WTC11 (cell line): ENCODE data around the gene CACNB4. TPM values are rescaled to one million over a fixed set of nuclear protein-coding genes. Genes with fewer than 3 reads are reported as not detected.

Source experiments
- ATAC-seq: fragments of 200-7000 bp; cut with Tn5 transposase; 2 replicates; pipeline ENCODE4 v1.10.0; 2021; ENCODE audit warnings: mild to moderate bottlenecking, moderate library complexity
- CTCF ChIA-PET: fragments of 300-600 bp; sonication (Branson Sonifier 250); formaldehyde crosslinking; loops from one replicate; lab custom pipeline; 2021; ENCODE audit warnings: antibody characterized with exemption; lab: Charles Lee
- POLR2A ChIA-PET: fragments of 350-600 bp; sonication (Branson Sonifier 250); formaldehyde crosslinking; loops from one replicate; lab custom pipeline; 2021; ENCODE audit warnings: antibody characterized with exemption; lab: Charles Lee
- DNase-seq: peaks from one replicate; pipeline ENCODE4 v3.0.0; 2021; ENCODE audit warnings: low spot score
- H3K27ac Mint-ChIP-seq: 2 replicates; pipeline ENCODE4 v1.8.0; 2021; ENCODE audit warnings: mixed read lengths
- H3K27me3 Mint-ChIP-seq: 2 replicates; pipeline ENCODE4 v1.8.0; 2021; ENCODE audit warnings: low read depth, mild to moderate bottlenecking, moderate library complexity, mixed read lengths
- H3K36me3 Mint-ChIP-seq: 2 replicates; pipeline ENCODE4 v1.8.0; 2021; ENCODE audit warnings: mixed read lengths
- H3K4me1 Mint-ChIP-seq: 2 replicates; pipeline ENCODE4 v1.8.0; 2022; ENCODE audit warnings: mixed read lengths
- H3K4me3 Mint-ChIP-seq: 2 replicates; pipeline ENCODE4 v1.8.0; 2021; ENCODE audit warnings: mild to moderate bottlenecking, moderate library complexity, mixed read lengths
- H3K9me3 Mint-ChIP-seq: 2 replicates; pipeline ENCODE4 v1.8.0; 2021; ENCODE audit warnings: mixed read lengths
- AR ChIP-seq: fragments of 250-450 bp; sonication (Bioruptor Pico); IDR thresholded peaks from 2 replicates; pipeline ENCODE4 v1.9.0; 2021; ENCODE audit warnings: mild to moderate bottlenecking
- E2F1 ChIP-seq: sonication (generic); formaldehyde crosslinking; IDR thresholded peaks from 2 replicates; pipeline ENCODE4 v1.8.0; 2022; ENCODE audit warnings: mild to moderate bottlenecking, missing genetic modification reagents
- FOXK1 ChIP-seq: sonication (generic); formaldehyde crosslinking; IDR thresholded peaks from 2 replicates; pipeline ENCODE4 v1.8.0; 2022; ENCODE audit warnings: mild to moderate bottlenecking, moderate library complexity, missing genetic modification reagents
- JAZF1 ChIP-seq: fragments of 250-450 bp; sonication (Bioruptor Pico); IDR thresholded peaks from 2 replicates; pipeline ENCODE4 v1.9.0; 2021; ENCODE audit warnings: moderate library complexity, mild to moderate bottlenecking, inconsistent platforms
- SMAD4 ChIP-seq: sonication (generic); formaldehyde crosslinking; IDR thresholded peaks from 2 replicates; pipeline ENCODE4 v1.8.0; 2022; ENCODE audit warnings: mild to moderate bottlenecking, missing genetic modification reagents
- SOX15 ChIP-seq: fragments of 250-450 bp; sonication (Bioruptor Pico); IDR thresholded peaks from 2 replicates; pipeline ENCODE4 v1.9.0; 2021; ENCODE audit warnings: mild to moderate bottlenecking
- ZBTB21 ChIP-seq: sonication (generic); formaldehyde crosslinking; IDR thresholded peaks from 2 replicates; pipeline ENCODE4 v1.8.1; 2023; ENCODE audit warnings: mild to moderate bottlenecking, missing genetic modification reagents, borderline replicate concordance
- ZNF281 ChIP-seq: sonication (generic); formaldehyde crosslinking; IDR thresholded peaks from 2 replicates; pipeline ENCODE4 v1.8.0; 2023; ENCODE audit warnings: mild to moderate bottlenecking, missing genetic modification reagents
- ZNF532 ChIP-seq: fragments of 250-450 bp; sonication (Bioruptor Pico); IDR thresholded peaks from 2 replicates; pipeline ENCODE4 v1.9.0; 2021; ENCODE audit warnings: mild to moderate bottlenecking, borderline replicate concordance
- total RNA-seq: library from RNA; stranded (reverse); gene quantifications from 3 replicates; pipeline ENCODE4 v1.2.3, GENCODE V29; 2021
- TF ChIP-seq, protein P1 (sequence below): sonication (generic); formaldehyde crosslinking; IDR thresholded peaks from 2 replicates; pipeline ENCODE4 v1.8.1; 2022; ENCODE audit warnings: missing genetic modification reagents, borderline replicate concordance
- TF ChIP-seq, protein P2 (sequence below): sonication (generic); formaldehyde crosslinking; IDR thresholded peaks from 2 replicates; pipeline ENCODE4 v1.8.1; 2023; ENCODE audit warnings: mild to moderate bottlenecking, missing genetic modification reagents, moderate library complexity
- TF ChIP-seq, protein P3 (sequence below): fragments of 250-450 bp; sonication (Bioruptor Pico); IDR thresholded peaks from 2 replicates; pipeline ENCODE4 v1.9.0; 2021; ENCODE audit warnings: mild to moderate bottlenecking
- TF ChIP-seq, protein P4 (sequence below): sonication (generic); formaldehyde crosslinking; IDR thresholded peaks from 2 replicates; pipeline ENCODE4 v1.8.0; 2022; ENCODE audit warnings: mild to moderate bottlenecking, missing genetic modification reagents
- TF ChIP-seq, protein P5 (sequence below): sonication (generic); formaldehyde crosslinking; IDR thresholded peaks from 2 replicates; pipeline ENCODE4 v1.8.1; 2022; ENCODE audit warnings: low read depth, missing genetic modification reagents, borderline replicate concordance
- TF ChIP-seq, protein P6 (sequence below): sonication (generic); formaldehyde crosslinking; IDR thresholded peaks from 2 replicates; pipeline ENCODE4 v1.8.0; 2023; ENCODE audit warnings: missing genetic modification reagents

The CACNB4 gene
- total RNA-seq, 1 experiment from 2014 or later, result 4.7 TPM

DNA sequence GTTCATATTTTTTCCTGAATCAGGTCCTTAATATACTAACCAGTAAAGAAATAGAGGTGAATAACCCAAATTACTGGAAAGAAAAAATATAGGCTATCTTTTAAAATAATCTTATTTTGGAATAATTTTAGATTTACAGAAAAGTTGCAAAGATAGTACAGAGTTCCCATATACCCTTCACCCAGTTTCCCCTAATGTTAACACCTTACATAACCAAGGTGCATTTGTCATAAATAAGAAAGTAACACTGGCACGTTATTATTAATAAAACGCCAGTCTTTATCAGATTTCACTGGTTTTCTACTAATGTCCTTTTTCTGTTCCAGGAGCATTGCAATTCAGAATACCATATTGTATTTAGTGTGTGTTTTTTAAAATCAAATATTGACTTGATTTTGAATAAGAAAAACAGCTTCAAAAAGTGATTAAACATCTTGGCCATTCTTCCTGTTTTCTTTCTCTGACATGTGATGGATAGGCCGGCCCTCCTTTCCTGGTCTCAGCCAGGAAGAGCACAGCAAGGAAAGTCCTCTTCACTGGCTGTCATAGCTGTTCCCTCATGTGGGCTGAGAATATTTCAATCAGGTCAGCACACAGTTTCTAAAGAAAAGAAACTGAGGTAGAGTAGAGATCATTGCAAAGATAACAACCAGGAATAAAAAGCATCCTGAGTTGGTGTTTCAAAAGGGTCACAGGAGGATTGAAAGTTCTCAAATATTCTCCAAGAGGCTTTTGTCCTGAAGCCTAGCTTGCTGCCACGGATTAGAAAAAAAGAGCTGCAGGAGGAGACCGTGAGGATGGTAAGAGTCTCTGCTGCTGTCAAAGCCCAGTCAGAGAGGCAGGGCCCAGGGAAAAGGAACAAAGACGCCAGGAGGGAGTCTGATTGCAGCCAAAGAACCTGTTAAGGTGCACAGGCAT is 191.3 kb downstream of the CACNB4 start (continued):
- TF ChIP-seq, protein P1, sequence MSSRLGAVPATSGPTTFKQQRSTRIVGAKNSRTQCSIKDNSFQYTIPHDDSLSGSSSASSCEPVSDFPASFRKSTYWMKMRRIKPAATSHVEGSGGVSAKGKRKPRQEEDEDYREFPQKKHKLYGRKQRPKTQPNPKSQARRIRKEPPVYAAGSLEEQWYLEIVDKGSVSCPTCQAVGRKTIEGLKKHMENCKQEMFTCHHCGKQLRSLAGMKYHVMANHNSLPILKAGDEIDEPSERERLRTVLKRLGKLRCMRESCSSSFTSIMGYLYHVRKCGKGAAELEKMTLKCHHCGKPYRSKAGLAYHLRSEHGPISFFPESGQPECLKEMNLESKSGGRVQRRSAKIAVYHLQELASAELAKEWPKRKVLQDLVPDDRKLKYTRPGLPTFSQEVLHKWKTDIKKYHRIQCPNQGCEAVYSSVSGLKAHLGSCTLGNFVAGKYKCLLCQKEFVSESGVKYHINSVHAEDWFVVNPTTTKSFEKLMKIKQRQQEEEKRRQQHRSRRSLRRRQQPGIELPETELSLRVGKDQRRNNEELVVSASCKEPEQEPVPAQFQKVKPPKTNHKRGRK, result no peak
- TF ChIP-seq FOXK1 (CRISPR knock-in tag) (no peak), AR (CRISPR knock-in tag) (no peak)
- TF ChIP-seq, protein P2, sequence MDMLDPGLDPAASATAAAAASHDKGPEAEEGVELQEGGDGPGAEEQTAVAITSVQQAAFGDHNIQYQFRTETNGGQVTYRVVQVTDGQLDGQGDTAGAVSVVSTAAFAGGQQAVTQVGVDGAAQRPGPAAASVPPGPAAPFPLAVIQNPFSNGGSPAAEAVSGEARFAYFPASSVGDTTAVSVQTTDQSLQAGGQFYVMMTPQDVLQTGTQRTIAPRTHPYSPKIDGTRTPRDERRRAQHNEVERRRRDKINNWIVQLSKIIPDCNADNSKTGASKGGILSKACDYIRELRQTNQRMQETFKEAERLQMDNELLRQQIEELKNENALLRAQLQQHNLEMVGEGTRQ (CRISPR knock-in tag), result no peak
- TF ChIP-seq, protein P3, sequence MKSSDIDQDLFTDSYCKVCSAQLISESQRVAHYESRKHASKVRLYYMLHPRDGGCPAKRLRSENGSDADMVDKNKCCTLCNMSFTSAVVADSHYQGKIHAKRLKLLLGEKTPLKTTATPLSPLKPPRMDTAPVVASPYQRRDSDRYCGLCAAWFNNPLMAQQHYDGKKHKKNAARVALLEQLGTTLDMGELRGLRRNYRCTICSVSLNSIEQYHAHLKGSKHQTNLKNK (CRISPR knock-in tag), result no peak
- TF ChIP-seq, all 79 proteins: peak for 0

GRCh38 chr2:151906633-151906998 is 192.2 kb downstream of the CACNB4 start:
- Mint-ChIP-seq H3K4me1 (peaks cover 11% of the 10 kb centered on the region), H3K27ac (no peak overlapping the region), H3K36me3 (no peaks in the 10 kb centered on the region), H3K27me3 (no peaks in the 10 kb centered on the region), H3K9me3 (peaks cover 16% of the 10 kb centered on the region), H3K4me3 (no peak overlapping the region)
- DNase-seq, result no peak
- ChIA-PET POLR2A (no interaction called here), CTCF (interaction anchor here (1.0 kb wide), 1 partner anchor 9 kb away, joined by 3 read pairs; no protein-coding TSS in a partner anchor)
- ATAC-seq, result no peak
- TF ChIP-seq, protein P4, sequence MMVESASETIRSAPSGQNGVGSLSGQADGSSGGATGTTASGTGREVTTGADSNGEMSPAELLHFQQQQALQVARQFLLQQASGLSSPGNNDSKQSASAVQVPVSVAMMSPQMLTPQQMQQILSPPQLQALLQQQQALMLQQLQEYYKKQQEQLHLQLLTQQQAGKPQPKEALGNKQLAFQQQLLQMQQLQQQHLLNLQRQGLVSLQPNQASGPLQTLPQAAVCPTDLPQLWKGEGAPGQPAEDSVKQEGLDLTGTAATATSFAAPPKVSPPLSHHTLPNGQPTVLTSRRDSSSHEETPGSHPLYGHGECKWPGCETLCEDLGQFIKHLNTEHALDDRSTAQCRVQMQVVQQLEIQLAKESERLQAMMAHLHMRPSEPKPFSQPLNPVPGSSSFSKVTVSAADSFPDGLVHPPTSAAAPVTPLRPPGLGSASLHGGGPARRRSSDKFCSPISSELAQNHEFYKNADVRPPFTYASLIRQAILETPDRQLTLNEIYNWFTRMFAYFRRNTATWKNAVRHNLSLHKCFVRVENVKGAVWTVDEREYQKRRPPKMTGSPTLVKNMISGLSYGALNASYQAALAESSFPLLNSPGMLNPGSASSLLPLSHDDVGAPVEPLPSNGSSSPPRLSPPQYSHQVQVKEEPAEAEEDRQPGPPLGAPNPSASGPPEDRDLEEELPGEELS, result no peak
- TF ChIP-seq, protein P5, sequence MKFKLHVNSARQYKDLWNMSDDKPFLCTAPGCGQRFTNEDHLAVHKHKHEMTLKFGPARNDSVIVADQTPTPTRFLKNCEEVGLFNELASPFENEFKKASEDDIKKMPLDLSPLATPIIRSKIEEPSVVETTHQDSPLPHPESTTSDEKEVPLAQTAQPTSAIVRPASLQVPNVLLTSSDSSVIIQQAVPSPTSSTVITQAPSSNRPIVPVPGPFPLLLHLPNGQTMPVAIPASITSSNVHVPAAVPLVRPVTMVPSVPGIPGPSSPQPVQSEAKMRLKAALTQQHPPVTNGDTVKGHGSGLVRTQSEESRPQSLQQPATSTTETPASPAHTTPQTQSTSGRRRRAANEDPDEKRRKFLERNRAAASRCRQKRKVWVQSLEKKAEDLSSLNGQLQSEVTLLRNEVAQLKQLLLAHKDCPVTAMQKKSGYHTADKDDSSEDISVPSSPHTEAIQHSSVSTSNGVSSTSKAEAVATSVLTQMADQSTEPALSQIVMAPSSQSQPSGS, result no peak
- no peak for TF ChIP-seq SOX15 (CRISPR knock-in tag)
- no peak for TF ChIP-seq E2F1 (CRISPR knock-in tag)
- no peak for TF ChIP-seq JAZF1 (CRISPR knock-in tag)
- no peak for TF ChIP-seq ZBTB21 (CRISPR knock-in tag)
- no peak for TF ChIP-seq ZNF532 (CRISPR knock-in tag)
- no peak for TF ChIP-seq SMAD4 (CRISPR knock-in tag)
- TF ChIP-seq, protein P6, sequence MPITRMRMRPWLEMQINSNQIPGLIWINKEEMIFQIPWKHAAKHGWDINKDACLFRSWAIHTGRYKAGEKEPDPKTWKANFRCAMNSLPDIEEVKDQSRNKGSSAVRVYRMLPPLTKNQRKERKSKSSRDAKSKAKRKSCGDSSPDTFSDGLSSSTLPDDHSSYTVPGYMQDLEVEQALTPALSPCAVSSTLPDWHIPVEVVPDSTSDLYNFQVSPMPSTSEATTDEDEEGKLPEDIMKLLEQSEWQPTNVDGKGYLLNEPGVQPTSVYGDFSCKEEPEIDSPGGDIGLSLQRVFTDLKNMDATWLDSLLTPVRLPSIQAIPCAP (CRISPR knock-in tag), result no peak
- no peak for TF ChIP-seq ZNF281 (CRISPR knock-in tag)
